ENCODE results near the gene TFIP11.
A peak's percentile ranks its signal among the peaks of the same experiment; 100 is the strongest.

The TFIP11 gene

GRCh38 chr22:26524870-26525269 lies 12.6 kb upstream of the TFIP11 start:
- peaks cover 8% of the 10 kb centered on the region for H3K36me3 ChIP-seq (ENCODE audit: insufficient read depth, low read length)
- no peak overlapping the region for H3K4me3 ChIP-seq (ENCODE audit: low read length)
- peaks cover 3% of the 10 kb centered on the region for H3K4me1 ChIP-seq (ENCODE audit: control insufficient read depth, insufficient read depth, low read length)
- H3K9me3 ChIP-seq (replicated peaks; ENCODE audit: low read length) = no peaks in the 10 kb centered on the region
- H3K4me2 ChIP-seq (ENCODE audit: low read length) = no peak overlapping the region
- no peaks in the 10 kb centered on the region for H3K27me3 ChIP-seq (ENCODE audit: control insufficient read depth, insufficient read depth, low read length)
- H3K9ac ChIP-seq (ENCODE audit: low read depth, low read length) = no peak overlapping the region

- Histone ChIP-seq H3K4me3 (ENCODE audit: low read length) (no peak overlapping the region), H3K9me3 (replicated peaks; ENCODE audit: low read length) (no peaks in the 10 kb centered on the region), H3K4me2 (ENCODE audit: low read length) (no peak overlapping the region), H3K27me3 (ENCODE audit: control insufficient read depth, insufficient read depth, low read length) (no peaks in the 10 kb centered on the region), H3K36me3 (ENCODE audit: insufficient read depth, low read length) (peaks cover 4% of the 10 kb centered on the region), H3K4me1 (ENCODE audit: control insufficient read depth, insufficient read depth, low read length) (no peaks in the 10 kb centered on the region), H3K9ac (ENCODE audit: low read depth, low read length) (no peak overlapping the region)
These were observed 10.3 kb upstream of the TFIP11 start for GRCh38 chr22:26522592-26522991.

- H3K9ac ChIP-seq (ENCODE audit: low read depth, low read length) = no peak overlapping the region
- no peaks in the 10 kb centered on the region for H3K9me3 ChIP-seq (replicated peaks; ENCODE audit: low read length)
- H3K4me3 ChIP-seq (ENCODE audit: low read length) = no peak overlapping the region
- H3K36me3 ChIP-seq (ENCODE audit: insufficient read depth, low read length) = peaks cover 4% of the 10 kb centered on the region
- no peaks in the 10 kb centered on the region for H3K4me1 ChIP-seq (ENCODE audit: control insufficient read depth, insufficient read depth, low read length)
- no peaks in the 10 kb centered on the region for H3K27me3 ChIP-seq (ENCODE audit: control insufficient read depth, insufficient read depth, low read length)
- no peak overlapping the region for H3K4me2 ChIP-seq (ENCODE audit: low read length)
These were observed 9.7 kb upstream of the TFIP11 start for GRCh38 chr22:26522012-26522411.

- Histone ChIP-seq H3K36me3 (ENCODE audit: insufficient read depth, low read length) (no peaks in the 10 kb centered on the region), H3K4me3 (ENCODE audit: low read length) (no peak overlapping the region), H3K9me3 (replicated peaks; ENCODE audit: low read length) (no peaks in the 10 kb centered on the region), H3K4me1 (ENCODE audit: control insufficient read depth, insufficient read depth, low read length) (peaks cover 13% of the 10 kb centered on the region), H3K4me2 (ENCODE audit: low read length) (no peak overlapping the region), H3K9ac (ENCODE audit: low read depth, low read length) (no peak overlapping the region), H3K27me3 (ENCODE audit: control insufficient read depth, insufficient read depth, low read length) (no peaks in the 10 kb centered on the region)
These were observed 5.2 kb upstream of the TFIP11 start for GRCh38 chr22:26517429-26517828.

- Histone ChIP-seq H3K4me3 (ENCODE audit: low read length) (no peak overlapping the region), H3K9me3 (replicated peaks; ENCODE audit: low read length) (no peaks in the 10 kb centered on the region), H3K9ac (ENCODE audit: low read depth, low read length) (no peak overlapping the region), H3K36me3 (ENCODE audit: insufficient read depth, low read length) (no peaks in the 10 kb centered on the region), H3K4me2 (ENCODE audit: low read length) (no peak overlapping the region), H3K4me1 (ENCODE audit: control insufficient read depth, insufficient read depth, low read length) (peaks cover 13% of the 10 kb centered on the region), H3K27me3 (ENCODE audit: control insufficient read depth, insufficient read depth, low read length) (no peaks in the 10 kb centered on the region)
These were observed 4.2 kb upstream of the TFIP11 start for GRCh38 chr22:26516503-26516902.

GRCh38 chr22:26515931-26516330 lies 3.7 kb upstream of the TFIP11 start:
- no peaks in the 10 kb centered on the region for H3K36me3 ChIP-seq (ENCODE audit: insufficient read depth, low read length)
- no peak overlapping the region for H3K4me2 ChIP-seq (ENCODE audit: low read length)
- H3K9me3 ChIP-seq (replicated peaks; ENCODE audit: low read length) = no peaks in the 10 kb centered on the region
- no peak overlapping the region for H3K9ac ChIP-seq (ENCODE audit: low read depth, low read length)
- no peaks in the 10 kb centered on the region for H3K27me3 ChIP-seq (ENCODE audit: control insufficient read depth, insufficient read depth, low read length)
- no peak overlapping the region for H3K4me3 ChIP-seq (ENCODE audit: low read length)
- H3K4me1 ChIP-seq (ENCODE audit: control insufficient read depth, insufficient read depth, low read length) = peaks cover 13% of the 10 kb centered on the region

GRCh38 chr22:26514419-26515161 lies 2.3 kb upstream of the TFIP11 start:
- Histone ChIP-seq H3K4me1 (ENCODE audit: control insufficient read depth, insufficient read depth, low read length) (peaks cover 13% of the 10 kb centered on the region), H3K9me3 (replicated peaks; ENCODE audit: low read length) (no peaks in the 10 kb centered on the region), H3K4me2 (ENCODE audit: low read length) (peak overlapping the region; percentile 96), H3K27me3 (ENCODE audit: control insufficient read depth, insufficient read depth, low read length) (no peaks in the 10 kb centered on the region), H3K9ac (ENCODE audit: low read depth, low read length) (no peak overlapping the region), H3K36me3 (ENCODE audit: insufficient read depth, low read length) (peaks cover 6% of the 10 kb centered on the region), H3K4me3 (ENCODE audit: low read length) (no peak overlapping the region)

GRCh38 chr22:26513838-26514237 lies 1.6 kb upstream of the TFIP11 start:
- H3K36me3 ChIP-seq (ENCODE audit: insufficient read depth, low read length) = peaks cover 12% of the 10 kb centered on the region
- no peak overlapping the region for H3K4me3 ChIP-seq (ENCODE audit: low read length)
- no peaks in the 10 kb centered on the region for H3K9me3 ChIP-seq (replicated peaks; ENCODE audit: low read length)
- H3K4me1 ChIP-seq (ENCODE audit: control insufficient read depth, insufficient read depth, low read length) = peaks cover 13% of the 10 kb centered on the region
- H3K27me3 ChIP-seq (ENCODE audit: control insufficient read depth, insufficient read depth, low read length) = no peaks in the 10 kb centered on the region
- H3K4me2 ChIP-seq (ENCODE audit: low read length) = peak overlapping the region; percentile 96
- H3K9ac ChIP-seq (ENCODE audit: low read depth, low read length) = no peak overlapping the region

- H3K9me3 ChIP-seq (replicated peaks; ENCODE audit: low read length) = no peaks in the 10 kb centered on the region
- H3K4me1 ChIP-seq (ENCODE audit: control insufficient read depth, insufficient read depth, low read length) = peaks cover 4% of the 10 kb centered on the region
- H3K4me2 ChIP-seq (ENCODE audit: low read length) = no peak overlapping the region
- H3K9ac ChIP-seq (ENCODE audit: low read depth, low read length) = no peak overlapping the region
- no peak overlapping the region for H3K4me3 ChIP-seq (ENCODE audit: low read length)
- H3K36me3 ChIP-seq (ENCODE audit: insufficient read depth, low read length) = peaks cover 54% of the 10 kb centered on the region
- H3K27me3 ChIP-seq (ENCODE audit: control insufficient read depth, insufficient read depth, low read length) = no peaks in the 10 kb centered on the region
These were observed 4.1 kb downstream of the TFIP11 start for GRCh38 chr22:26508148-26508547.

- Histone ChIP-seq H3K9ac (ENCODE audit: low read depth, low read length) (no peak overlapping the region), H3K4me2 (ENCODE audit: low read length) (no peak overlapping the region), H3K27me3 (ENCODE audit: control insufficient read depth, insufficient read depth, low read length) (no peaks in the 10 kb centered on the region), H3K4me3 (ENCODE audit: low read length) (no peak overlapping the region), H3K9me3 (replicated peaks; ENCODE audit: low read length) (no peaks in the 10 kb centered on the region), H3K36me3 (ENCODE audit: insufficient read depth, low read length) (peaks cover 74% of the 10 kb centered on the region), H3K4me1 (ENCODE audit: control insufficient read depth, insufficient read depth, low read length) (peaks cover 6% of the 10 kb centered on the region)
These were observed 8.5 kb downstream of the TFIP11 start for GRCh38 chr22:26503758-26504157.

- no peak overlapping the region for H3K9ac ChIP-seq (ENCODE audit: low read depth, low read length)
- no peak overlapping the region for H3K4me2 ChIP-seq (ENCODE audit: low read length)
- no peaks in the 10 kb centered on the region for H3K9me3 ChIP-seq (replicated peaks; ENCODE audit: low read length)
- peaks cover 71% of the 10 kb centered on the region for H3K36me3 ChIP-seq (ENCODE audit: insufficient read depth, low read length)
- peaks cover 6% of the 10 kb centered on the region for H3K4me1 ChIP-seq (ENCODE audit: control insufficient read depth, insufficient read depth, low read length)
- H3K27me3 ChIP-seq (ENCODE audit: control insufficient read depth, insufficient read depth, low read length) = no peaks in the 10 kb centered on the region
- H3K4me3 ChIP-seq (ENCODE audit: low read length) = no peak overlapping the region
These were observed 9.3 kb downstream of the TFIP11 start for GRCh38 chr22:26502688-26503561.

Data from skeletal muscle satellite cell (primary cell).